Measurements from ENCODE around the gene LIMCH1.

The LIMCH1 gene

GRCh38 chr4:41572516-41572915, 34.6 kb downstream of the LIMCH1 start:
- no peak for DNase-seq

DNA sequence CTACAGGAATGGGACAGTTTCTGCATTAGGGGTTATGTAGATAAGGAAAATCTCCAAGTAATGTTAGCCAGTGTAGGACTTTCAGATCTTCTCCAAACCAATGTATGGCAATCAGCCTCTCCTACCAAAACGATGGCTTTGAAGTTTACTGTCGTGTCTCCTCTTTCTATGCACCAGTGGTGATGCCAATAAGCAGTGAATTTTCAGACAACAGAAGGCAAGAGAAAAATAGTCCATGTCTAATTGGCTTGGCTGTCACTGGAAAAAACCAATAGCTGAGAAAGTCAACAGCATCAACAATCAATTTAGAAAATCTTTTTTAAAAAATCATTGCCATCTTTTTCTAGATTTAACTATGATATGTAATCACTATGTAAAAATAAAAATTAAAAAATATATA, 35.0 kb downstream of the LIMCH1 start:
- no peak for DNase-seq

DNA sequence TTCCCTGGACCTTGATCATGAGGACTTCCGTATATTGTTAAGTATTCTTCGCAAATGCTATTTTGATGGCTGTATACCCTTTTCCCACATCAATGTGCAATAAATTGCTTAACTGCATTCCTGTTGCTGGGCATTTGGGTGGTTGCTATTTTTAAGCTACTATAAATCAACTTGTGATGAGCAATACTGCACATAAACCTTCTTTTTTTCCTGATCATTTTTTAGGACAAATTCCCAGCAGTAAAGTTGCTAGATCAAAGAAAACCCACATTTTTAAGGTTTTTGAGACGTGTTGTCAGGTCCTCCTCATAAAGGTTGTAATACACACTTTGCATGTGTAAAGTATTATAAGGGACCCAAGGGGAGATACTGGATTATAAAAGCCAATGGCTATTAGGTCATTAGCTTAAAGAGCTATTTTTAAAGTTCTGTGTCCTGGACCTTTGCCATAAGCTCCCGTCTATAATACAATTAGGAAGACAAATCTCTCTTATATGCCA, 35.6 kb downstream of the LIMCH1 start:
- no peak for DNase-seq

DNA sequence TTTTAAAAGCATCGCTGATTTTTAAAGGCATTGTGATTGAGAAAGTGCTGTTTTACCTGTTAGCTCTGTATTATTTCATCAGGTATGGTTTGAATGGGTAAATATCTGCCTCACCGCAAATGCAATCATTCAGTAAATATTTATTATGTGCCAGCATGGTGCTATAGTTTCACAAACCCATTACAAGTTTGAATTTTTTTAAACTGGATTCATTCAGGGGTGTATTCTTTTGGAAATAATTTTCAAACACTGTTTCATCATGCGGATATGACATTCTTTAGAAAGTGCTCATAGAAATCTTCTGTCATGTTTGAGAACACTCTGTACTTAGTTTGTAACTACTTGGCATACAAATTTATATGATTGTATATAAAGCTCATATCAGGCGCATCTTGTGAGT, 37.2 kb downstream of the LIMCH1 start:
- no peak for DNase-seq

DNA sequence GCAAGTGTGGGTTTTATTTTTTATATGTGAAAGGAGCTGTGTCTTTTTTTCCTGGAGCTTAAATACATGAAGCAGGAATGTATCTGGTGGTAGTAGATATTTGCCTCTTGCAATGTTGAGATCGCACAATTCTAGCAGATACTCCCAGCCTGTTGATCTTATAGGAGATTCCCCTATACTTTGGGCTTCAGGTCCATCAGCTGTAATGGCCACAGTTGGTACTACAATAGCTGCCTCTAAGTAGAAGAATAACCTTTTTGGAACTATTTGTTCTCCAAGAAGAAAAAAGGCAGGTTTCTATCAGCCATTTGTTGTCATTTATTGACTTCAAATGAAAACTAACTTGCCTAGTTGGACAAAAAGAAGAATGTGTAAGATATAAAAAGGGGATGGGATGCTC, 37.7 kb downstream of the LIMCH1 start:
- no peak for DNase-seq

DNA sequence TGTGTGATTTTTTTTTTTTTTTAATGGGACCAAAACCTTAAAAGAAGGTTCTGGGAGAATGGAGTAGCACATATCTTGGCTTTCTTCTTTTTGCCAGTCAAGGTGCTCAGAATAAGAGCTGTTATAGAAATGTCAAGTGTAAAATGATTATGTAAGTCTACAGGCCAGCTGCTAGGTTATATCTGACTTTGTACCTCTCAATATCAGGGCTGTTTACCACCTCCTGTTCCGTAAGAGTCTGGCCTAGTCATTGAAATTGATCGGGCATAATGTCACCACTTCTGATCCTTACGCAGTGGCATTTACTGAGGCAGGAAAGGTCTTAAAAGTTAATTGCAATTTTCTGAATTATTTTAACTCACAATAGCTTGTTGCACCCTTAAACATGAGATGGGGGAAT, 41.1 kb downstream of the LIMCH1 start:
- no peak for DNase-seq

GRCh38 chr4:41579526-41579925, 41.6 kb downstream of the LIMCH1 start:
- DNase-seq, result no peak

GRCh38 chr4:41580007-41580406, 42.0 kb downstream of the LIMCH1 start:
- DNase-seq, result no peak

GRCh38 chr4:41586675-41587225, 48.8 kb downstream of the LIMCH1 start:
- no peak for DNase-seq

GRCh38 chr4:41587286-41587685, 49.3 kb downstream of the LIMCH1 start:
- no peak for DNase-seq

- no peak for DNase-seq
Observed at GRCh38 chr4:41590591-41590990, 52.6 kb downstream of the LIMCH1 start.

GRCh38 chr4:41594432-41594831, 56.5 kb downstream of the LIMCH1 start:
- no peak for DNase-seq

GRCh38 chr4:41597494-41597893, 59.5 kb downstream of the LIMCH1 start:
- no peak for DNase-seq

GRCh38 chr4:41598580-41598979, 60.6 kb downstream of the LIMCH1 start:
- DNase-seq, result no peak

DNA sequence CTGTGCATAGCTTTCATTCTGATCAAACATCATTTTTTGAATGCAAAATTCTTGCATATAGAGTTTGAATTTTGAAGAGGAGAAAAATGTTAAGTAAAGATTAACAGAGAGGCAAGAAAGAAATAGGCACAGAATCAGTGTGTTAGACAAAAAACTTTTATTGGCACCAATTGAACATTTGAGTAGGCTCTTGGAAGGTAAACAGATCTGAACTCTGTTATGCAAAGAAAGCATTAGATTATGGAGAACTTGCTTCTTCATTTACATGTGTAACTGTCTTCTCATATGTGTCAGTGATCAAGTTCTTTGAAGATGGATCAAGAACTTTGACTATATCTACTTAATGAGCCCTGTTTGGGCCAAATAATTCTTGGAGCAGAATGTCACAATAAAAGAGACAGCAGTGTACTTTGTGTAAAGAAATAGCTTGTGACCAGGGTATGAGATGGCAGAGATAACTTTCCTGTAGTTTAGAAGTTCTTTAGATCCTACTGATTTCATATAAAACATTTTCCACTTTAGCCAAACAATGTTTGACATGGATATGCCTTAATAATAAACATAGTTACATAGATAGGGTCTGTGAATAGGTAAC, 61.3 kb downstream of the LIMCH1 start:
- no peak for DNase-seq

DNA sequence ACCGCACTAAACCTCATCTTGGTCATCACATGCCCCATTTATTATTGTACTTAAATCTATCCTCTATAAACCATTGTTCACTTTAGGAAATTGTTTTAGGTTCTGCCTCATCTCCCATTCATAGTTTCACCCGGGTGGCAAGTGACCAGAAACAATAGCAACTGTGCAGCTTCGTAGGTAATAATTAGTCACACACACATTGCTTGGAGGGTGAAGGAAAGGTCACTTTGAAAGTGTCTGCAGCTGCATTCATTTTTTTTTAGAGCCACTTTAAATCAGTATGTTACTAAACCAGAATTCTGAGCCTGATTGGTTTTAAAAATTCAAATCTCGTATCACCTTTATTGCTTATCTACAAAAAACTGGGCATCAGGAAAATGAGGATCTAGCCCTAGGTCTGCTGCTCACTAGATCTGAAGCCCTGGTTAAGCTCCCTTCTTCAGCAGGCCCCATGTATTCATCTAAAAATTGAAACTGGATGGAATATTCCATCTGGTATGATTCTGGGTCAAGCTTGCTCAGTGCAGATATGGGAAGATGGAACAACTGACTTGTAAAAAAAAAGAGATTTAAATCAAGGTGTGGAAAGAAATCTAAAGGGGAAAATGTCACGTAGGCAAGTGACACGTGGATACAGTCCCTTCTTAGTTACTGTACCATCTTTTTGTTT, 62.4 kb downstream of the LIMCH1 start:
- DNase-seq, result no peak

- no peak for DNase-seq
Observed at GRCh38 chr4:41601025-41601424, 63.1 kb downstream of the LIMCH1 start.

DNA sequence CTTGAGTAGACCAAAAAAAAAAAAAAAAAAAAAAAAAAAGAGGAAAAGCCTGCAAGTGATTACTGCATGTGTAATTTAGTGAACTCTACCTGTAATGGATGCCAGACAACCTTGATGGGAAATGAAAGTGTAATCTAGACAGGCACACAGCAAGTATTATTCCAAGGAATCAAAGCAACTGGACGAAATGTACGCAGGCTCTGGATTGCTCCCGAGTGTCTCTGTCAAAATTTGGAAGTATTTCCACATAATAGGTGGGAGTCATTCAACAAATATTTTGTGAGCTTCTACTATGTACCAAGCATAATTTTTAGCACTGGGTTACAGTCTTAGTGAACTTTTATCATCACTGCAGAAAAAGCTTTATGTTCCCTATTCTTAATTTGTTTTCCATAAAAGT, 64.2 kb downstream of the LIMCH1 start:
- no peak for DNase-seq

- DNase-seq, result no peak
Observed at GRCh38 chr4:41602886-41603498, 65.0 kb downstream of the LIMCH1 start.

- DNase-seq, result no peak
Observed at GRCh38 chr4:41609851-41610250, 71.9 kb downstream of the LIMCH1 start.

DNA sequence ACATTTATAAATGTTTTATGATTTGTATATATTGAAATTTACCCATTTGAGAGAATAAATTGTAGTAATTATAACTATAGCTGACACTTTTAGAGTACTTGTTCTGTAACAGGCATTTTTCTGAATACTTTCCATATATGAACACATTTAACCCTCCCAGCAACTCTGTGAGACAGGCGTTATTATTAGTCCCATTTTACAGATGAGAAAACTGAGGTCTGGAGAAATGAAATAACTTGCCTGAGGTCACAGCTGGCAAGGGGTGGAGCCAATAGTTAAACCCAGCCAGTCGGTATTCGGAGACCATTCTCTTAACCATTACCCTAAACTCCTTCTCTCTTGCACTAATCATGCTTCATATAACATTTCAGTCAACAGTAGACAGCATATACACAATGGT, 72.5 kb downstream of the LIMCH1 start:
- no peak for DNase-seq

DNA sequence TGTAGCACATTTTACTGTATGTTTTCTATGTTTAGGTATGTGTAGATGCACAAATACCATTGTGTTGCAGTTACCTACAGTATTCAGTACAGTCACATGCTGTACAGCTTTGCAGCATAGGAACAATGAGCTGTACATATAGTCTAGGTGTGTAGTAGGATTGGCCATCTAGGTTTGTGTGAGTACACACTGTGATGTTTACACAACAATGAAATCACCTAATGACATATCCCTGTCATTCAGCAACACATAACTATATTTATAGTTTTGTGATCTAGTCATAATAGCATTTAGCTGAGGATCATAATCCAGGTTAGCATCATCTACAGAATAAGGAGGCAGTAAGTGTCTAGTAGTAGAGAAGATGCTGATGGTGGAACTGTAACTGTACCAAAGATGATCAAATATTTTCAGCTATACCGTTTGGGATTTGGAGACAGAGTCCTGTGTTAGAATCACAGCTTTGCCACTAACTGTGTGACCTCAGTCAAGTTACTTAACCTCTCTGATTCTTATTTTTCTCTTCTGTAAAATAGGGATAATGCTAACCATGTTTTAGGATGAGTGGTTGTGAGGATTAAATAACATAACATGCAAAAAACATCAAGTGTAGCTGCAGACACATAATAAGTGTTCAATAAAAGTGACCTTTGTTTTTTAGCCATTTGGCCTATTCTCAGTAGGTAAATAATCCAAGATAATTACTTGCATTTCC, 73.3 kb downstream of the LIMCH1 start:
- DNase-seq, result no peak

Data from activated CD4-positive, alpha-beta T cell treated with anti-CD3 and anti-CD28 coated beads, Interleukin-10, Interleukin-2, amounts not matched to agents 100 ng/mL and 50 ng/mL, durations not matched to agents 16 hours and 8 hours (primary cell).